ENCODE data around the gene CNNM3.
"Not testable (repeated sequence)": the region's sequence is repeated elsewhere in the genome, so short reads cannot be mapped to it uniquely, and the experiment has no call there.

The CNNM3 gene

GRCh38 chr2:96839875-96840850 lies 24.1 kb downstream of the CNNM3 start:
- DNase-seq (ENCODE audit: low spot score), result no peak

GRCh38 chr2:96841701-96842495 lies 25.8 kb downstream of the CNNM3 start:
- DNase-seq (ENCODE audit: low spot score), result no peak

GRCh38 chr2:96842600-96842999 lies 26.5 kb downstream of the CNNM3 start:
- DNase-seq (ENCODE audit: low spot score), result no peak

DNA sequence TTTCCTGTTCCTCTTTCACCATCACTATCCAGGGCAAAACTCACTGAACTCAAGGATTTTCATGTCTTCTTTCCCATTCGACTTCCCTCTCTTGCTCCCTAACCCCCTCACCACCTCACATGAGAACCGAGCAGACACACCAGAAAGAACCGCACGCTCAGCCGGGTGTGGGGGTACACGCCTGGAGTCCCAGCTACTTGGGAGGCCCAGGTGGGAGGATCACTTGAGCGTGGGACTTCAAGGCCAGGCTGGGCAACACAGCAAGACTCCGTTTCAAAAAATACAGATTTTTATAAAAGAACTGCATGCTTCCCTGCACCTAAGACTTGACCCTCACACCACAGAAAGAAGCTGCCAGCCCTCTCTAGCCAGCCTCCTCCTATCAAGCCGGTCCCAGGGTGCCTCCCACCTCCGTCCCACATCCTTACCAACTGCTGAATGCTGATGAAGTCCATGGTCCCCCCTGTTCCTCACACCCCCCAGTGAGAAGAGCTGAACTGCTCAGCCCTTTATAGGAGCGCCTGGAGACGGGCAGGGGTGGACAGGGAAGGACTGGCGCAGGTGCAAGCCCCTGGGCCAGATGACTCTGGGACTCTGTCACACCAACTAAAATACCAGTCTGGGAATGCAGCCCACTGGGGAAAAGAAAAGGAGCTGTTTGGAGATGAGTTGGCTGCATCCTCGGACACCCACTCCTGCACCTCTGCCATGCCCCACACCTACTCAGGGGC lies 27.6 kb downstream of the CNNM3 start, which contains the start of gene ANKRD23:
TSS of gene ANKRD23 (minus strand) at position 484 of the 731 bp plus-strand sequence. CDS start at position 455, 29 bp downstream.
- no peak for DNase-seq (ENCODE audit: low spot score)

- DNase-seq (ENCODE audit: low spot score), result no peak
Measured at GRCh38 chr2:96844405-96844808, 28.3 kb downstream of the CNNM3 start.

GRCh38 chr2:96846825-96847224 lies 30.8 kb downstream of the CNNM3 start:
- no peak for DNase-seq (ENCODE audit: low spot score)

DNA sequence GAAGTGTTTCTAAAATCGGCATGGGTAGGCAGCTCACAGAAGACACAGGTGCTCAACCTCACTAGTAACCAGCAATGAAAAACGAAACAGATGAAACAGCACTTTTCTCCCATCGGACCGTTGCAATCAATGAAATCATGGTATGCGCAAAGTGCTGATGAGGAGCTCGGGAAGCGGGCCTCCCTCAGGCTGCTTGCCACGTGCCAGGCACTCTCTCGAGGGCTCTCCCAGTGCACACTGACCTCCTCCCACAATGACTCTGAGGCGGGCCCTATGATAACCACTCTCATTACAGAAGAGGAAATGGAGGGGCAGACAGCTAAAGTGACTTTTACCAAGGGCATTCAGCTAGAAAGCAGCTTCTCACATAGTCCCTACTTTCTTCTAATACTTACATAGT lies 31.5 kb downstream of the CNNM3 start:
- no peak for DNase-seq (ENCODE audit: low spot score)

GRCh38 chr2:96848264-96848663 lies 32.2 kb downstream of the CNNM3 start:
- DNase-seq (ENCODE audit: low spot score), result no peak

DNA sequence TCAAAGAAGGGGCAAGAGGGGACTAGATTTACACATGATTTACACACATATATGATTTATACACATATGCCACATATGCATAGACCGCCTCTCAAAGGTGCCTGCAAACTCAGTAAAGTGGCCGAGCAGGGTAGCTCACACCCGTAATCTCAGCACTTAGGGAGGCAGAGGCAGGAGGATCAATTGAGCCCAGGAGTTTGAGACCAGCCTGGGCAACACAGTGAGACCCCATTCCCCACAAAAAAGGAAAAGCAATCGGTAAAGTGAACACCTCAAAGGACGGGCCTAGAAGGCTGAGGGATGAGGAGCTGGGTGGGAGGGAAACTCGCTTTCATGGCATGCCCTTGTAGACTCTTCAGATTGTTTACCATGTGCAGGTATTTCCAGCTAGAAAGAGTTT lies 36.6 kb downstream of the CNNM3 start:
- no peak for DNase-seq (ENCODE audit: low spot score)

- no peak for DNase-seq (ENCODE audit: low spot score)
Measured at GRCh38 chr2:96853321-96853720, 37.3 kb downstream of the CNNM3 start.

GRCh38 chr2:96856776-96857666 lies 41.0 kb downstream of the CNNM3 start:
- peak; percentile 37 for DNase-seq (ENCODE audit: low spot score)

DNA sequence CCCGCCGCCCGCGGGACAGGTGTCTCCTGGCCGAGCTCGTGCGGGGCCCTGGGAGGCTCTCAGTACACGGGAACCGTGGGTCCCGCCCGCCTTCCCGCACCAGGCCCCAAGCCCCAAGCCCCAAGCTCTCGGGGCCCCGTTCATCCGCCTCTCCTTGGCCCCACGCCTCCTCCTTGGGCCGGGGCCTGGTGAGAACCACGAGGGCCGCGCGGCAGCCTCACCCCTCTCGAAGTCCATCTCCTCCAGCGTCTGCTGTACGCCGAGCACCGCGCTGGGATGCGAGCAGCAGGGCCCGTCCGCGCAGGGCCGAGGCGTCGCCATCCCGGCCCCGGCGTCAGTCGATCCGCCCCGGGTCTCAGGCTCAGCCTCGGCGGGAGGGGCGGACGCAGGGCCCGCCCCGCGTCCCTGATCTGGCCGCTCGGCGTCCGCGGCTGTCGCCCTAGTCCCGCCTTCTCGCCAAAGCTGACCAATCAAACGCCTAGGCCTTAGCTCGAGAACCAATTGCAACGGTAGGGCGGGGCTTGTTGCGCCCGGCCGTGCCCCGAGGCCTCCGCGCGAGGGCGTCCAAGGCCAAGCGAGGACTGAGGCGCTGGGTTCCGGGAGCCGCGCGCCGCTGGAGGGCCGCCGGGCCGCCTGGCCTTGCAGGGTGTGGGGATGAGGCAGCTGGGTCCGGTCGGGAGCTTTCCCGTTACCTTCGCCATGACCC lies 41.8 kb downstream of the CNNM3 start, which contains the start of gene ANKRD39:
TSS of gene ANKRD39 (minus strand) at position 350 of the 706 bp plus-strand sequence. CDS start at position 321, 29 bp downstream.
- peak; percentile 99 for DNase-seq (ENCODE audit: low spot score)

DNA sequence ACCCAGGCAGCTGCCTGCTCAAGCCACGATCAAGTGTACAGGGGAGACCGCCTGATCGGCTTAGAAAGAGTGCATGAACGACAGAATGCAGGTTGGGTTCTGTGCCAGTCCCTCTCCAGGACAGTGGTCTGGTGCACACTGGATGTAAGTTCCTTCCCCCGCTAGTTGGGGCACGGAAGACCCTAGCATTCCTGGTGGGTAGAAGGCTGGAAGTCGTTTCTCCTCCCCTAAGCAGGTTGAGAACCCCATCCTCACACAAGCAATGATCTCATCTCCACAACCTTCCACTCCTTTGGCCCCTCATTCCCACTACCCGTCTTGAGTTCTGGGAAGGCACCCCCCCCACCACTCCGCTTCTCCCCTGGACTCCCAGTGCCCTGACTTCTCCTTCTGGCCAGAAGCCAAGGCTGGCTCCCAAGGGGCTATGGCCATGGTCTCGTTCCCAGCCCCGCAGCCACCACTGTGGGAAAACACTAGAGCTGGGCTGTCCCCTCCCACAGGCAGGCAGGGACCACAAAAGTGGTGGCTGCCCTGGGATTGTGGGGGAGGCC lies 43.1 kb downstream of the CNNM3 start:
- DNase-seq (ENCODE audit: low spot score), result no peak

- no peak for DNase-seq (ENCODE audit: low spot score)
Measured at GRCh38 chr2:96859681-96860064, 43.6 kb downstream of the CNNM3 start.

DNA sequence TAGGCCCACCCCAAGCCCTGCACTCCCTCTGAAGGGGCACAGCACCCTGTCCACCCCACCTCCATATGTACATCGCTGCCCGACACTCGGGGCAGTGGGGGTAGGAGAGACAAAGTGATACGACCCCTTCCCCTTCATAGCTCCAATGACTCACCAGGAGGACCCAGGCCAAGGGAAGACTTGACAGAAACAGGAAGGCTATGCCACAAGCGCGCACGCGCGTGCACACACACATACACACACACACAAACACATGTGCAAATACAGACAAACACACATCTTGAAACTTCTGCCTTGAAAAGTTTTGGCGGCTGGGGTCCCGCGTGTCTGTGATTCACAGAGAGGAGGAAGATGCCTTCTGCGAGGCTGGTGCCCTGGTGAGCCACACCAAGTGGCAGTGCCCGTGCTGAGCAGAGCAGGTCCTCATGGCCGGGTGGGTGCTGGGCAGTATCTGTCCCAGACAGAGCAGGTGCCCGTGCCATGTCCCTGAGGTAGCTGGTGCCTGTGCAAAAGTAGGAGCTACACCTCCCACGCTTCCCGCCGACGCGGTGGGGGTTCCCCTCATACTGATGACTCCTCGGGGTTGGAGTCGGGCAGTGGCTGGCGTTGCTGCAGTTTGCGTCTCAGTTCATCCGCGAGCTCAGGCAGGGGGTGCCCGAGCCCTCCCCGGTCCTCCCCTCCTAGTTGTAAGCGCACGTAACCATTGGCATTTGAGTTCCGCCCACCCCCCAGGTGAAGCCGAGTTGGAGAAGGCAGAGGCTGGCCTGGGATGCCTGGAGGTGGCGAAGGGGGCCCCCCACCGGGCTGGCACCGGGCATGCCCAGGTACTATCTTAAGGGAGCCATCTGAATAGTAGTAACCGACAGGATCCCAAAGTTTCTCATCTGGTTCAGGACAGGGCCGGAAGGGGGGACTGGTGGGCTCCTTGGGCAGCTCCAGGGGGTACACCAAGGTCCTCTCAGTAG lies 44.3 kb downstream of the CNNM3 start:
- no peak for DNase-seq (ENCODE audit: low spot score)

- DNase-seq (ENCODE audit: low spot score), result no peak
Measured at GRCh38 chr2:96861074-96861473, 45.0 kb downstream of the CNNM3 start.

DNA sequence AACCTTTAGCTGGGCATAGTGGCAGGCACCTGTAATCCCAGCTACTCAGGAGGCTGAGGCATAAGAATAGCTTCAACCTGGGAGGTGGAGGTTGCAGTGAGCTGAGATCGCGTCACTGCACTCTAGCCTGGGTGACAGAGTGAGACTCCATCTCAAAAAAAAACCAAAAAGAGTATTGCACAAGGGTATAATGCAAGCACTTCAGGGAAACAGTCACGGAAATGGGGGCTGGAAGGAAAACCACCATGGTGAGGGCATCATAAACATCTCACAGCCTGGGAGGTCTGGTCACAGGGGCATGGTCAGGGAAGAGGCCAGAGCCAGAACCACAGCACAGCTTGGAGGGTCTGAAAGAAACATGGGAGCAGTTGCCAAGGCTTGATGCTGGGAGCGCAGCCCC lies 47.0 kb downstream of the CNNM3 start:
- DNase-seq (ENCODE audit: low spot score), result not testable (repeated sequence)

GRCh38 chr2:96863575-96864342 lies 47.7 kb downstream of the CNNM3 start:
- no peak for DNase-seq (ENCODE audit: low spot score)

All from hematopoietic multipotent progenitor cell treated with erythropoietin and hydrocortisone succinate and interleukin-3 and kit ligand, for 15 days (in vitro differentiated cells).